Measurements from ENCODE around the gene SOWAHD. TPM values are rescaled to one million over a fixed set of nuclear protein-coding genes. Genes with fewer than 3 reads are reported as not detected.

SOWAHD gene, protein sequence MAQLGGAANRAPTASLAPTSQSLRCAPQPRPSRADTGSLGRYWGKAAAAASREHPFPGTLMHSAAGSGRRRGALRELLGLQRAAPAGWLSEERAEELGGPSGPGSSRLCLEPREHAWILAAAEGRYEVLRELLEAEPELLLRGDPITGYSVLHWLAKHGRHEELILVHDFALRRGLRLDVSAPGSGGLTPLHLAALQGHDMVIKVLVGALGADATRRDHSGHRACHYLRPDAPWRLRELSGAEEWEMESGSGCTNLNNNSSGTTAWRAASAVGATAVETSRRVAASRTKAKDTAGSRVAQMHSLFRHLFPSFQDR
- total RNA-seq, result not detected in 2 replicates

GRCh38 chrX:119757979-119758730, at the start of gene SOWAHD:
Gene SOWAHD, plus strand, starts transcription at chrX:119758588. Its CDS starts 80 bp downstream, at chrX:119758668.

GRCh38 chrX:119791437-119792231, 33.2 kb downstream of the SOWAHD start, which contains the start of gene RPL39:
Gene RPL39, minus strand, starts transcription at chrX:119791630. Its CDS starts 54 bp downstream, at chrX:119791576.

Other genes with a start within 250 kb of the SOWAHD start
- 15.8 and 16.4 TPM in 2 replicates for gene STEEP1, start 193.2 kb upstream of the SOWAHD start, total RNA-seq
- 29.3 and 49.1 TPM in 2 replicates for gene UBE2A, start 184.0 kb upstream of the SOWAHD start, total RNA-seq
- 6.3 and 11.7 TPM in 2 replicates for gene NKRF, start 152.2 kb upstream of the SOWAHD start, total RNA-seq
- gene SEPTIN6, start 65.4 kb upstream of the SOWAHD start, total RNA-seq, result 24.0 and 38.0 TPM in 2 replicates
- gene RPL39, start 33.0 kb downstream of the SOWAHD start, total RNA-seq, result 6,263 and 8,116 TPM in 2 replicates
- 1.0 and 3.0 TPM in 2 replicates for gene UPF3B, start 94.4 kb downstream of the SOWAHD start, total RNA-seq
- 14.6 and 20.4 TPM in 2 replicates for gene RNF113A, start 113.1 kb downstream of the SOWAHD start, total RNA-seq
- gene NDUFA1, start 113.2 kb downstream of the SOWAHD start, total RNA-seq, result 44.7 and 58.9 TPM in 2 replicates
- gene AKAP14, start 137.3 kb downstream of the SOWAHD start, total RNA-seq, result not detected in 2 replicates
- gene NKAP, start 185.2 kb downstream of the SOWAHD start, total RNA-seq, result 3.4 and 6.1 TPM in 2 replicates

All from epithelial cell of alveolus of lung (primary cell).